Measurements from ENCODE around the gene SUFU. TPM values are rescaled to one million over a fixed set of nuclear protein-coding genes. Genes with fewer than 3 reads are reported as not detected.

The SUFU gene
- total and polyA plus RNA-seq, 2 of the 13 experiments (the other 11 are each of a cell fraction or from before 2014, with no cell fraction given): 2.9 to 5.5 TPM

DNA sequence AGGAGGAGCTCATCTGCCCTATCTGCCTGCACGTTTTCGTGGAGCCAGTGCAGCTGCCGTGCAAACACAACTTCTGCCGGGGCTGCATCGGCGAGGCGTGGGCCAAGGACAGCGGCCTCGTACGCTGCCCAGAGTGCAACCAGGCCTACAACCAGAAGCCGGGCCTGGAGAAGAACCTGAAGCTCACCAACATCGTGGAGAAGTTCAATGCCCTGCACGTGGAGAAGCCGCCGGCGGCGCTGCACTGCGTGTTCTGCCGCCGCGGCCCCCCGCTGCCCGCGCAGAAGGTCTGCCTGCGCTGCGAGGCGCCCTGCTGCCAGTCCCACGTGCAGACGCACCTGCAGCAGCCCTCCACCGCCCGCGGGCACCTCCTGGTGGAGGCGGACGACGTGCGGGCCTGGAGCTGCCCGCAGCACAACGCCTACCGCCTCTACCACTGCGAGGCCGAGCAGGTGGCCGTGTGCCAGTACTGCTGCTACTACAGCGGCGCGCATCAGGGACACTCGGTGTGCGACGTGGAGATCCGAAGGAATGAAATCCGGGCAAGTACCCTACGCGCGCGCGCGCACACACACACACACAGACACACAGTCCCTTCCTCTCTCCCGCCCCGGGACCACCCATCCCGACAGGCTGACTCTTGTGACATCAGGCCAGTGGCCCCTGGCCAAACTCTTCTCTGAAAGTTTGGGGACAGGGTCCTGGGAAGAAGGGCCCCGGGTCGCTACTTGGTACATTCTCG, 141.0 kb downstream of the SUFU start (continued):
- TF ChIP-seq CHD2 (IDR thresholded peaks at IDR 0.05; ENCODE audit: low read depth, low read length) (no peak), AKAP8 (CRISPR knock-in tag; IDR thresholded peaks at IDR 0.05) (no peak), ZNF343 (CRISPR knock-in tag; IDR thresholded peaks at IDR 0.05) (peak; percentile 98), SMAD1 (CRISPR knock-in tag; IDR thresholded peaks at IDR 0.05; ENCODE audit: borderline replicate concordance, low read depth) (0 out of 2 replicates have a peak, but pooled peaks have one; percentile 17), RFX5 (IDR thresholded peaks at IDR 0.05; ENCODE audit: low read depth, low read length) (no peak), KLF6 (CRISPR knock-in tag; IDR thresholded peaks at IDR 0.05) (peak; percentile 39; the same call in 1 of the 2 replicates), RFX1 (IDR thresholded peaks at IDR 0.05) (no peak), ZNF777 (CRISPR knock-in tag; IDR thresholded peaks at IDR 0.05) (peak; percentile 0), ZKSCAN5 (CRISPR knock-in tag; IDR thresholded peaks at IDR 0.05) (no peak), ZNF382 (CRISPR knock-in tag; IDR thresholded peaks at IDR 0.05; ENCODE audit: borderline replicate concordance) (no peak), KLF9 (CRISPR knock-in tag; IDR thresholded peaks at IDR 0.05; ENCODE audit: low read depth) (no peak), RORA (CRISPR knock-in tag; IDR thresholded peaks at IDR 0.05) (no peak), ZSCAN21 (CRISPR knock-in tag; IDR thresholded peaks at IDR 0.05; ENCODE audit: borderline replicate concordance) (peak; percentile 93; the same call in 1 of the 2 replicates), ZFX (CRISPR knock-in tag; IDR thresholded peaks at IDR 0.05; ENCODE audit: low read depth) (peak; percentile 91), HOXA3 (CRISPR knock-in tag; IDR thresholded peaks at IDR 0.05) (peak; percentile 69; the same call in 1 of the 2 replicates), YY1 (IDR thresholded peaks at IDR 0.05; ENCODE audit: insufficient read depth, insufficient replicate concordance, low read depth, low read length) (peak; percentile 29), KAT8 (CRISPR knock-in tag; IDR thresholded peaks at IDR 0.05) (no peak), ZFP36 (IDR thresholded peaks at IDR 0.05; ENCODE audit: borderline replicate concordance, low read depth, low read length, partially characterized antibody) (no peak), SOX6 (IDR thresholded peaks at IDR 0.05) (no peak), SOX6 (CRISPR knock-in tag; IDR thresholded peaks at IDR 0.05) (peak; percentile 47; the same call in 1 of the 2 replicates), ZNF264 (CRISPR knock-in tag; IDR thresholded peaks at IDR 0.05) (no peak; the same call in 1 of the 2 replicates), ZSCAN25 (CRISPR knock-in tag; IDR thresholded peaks at IDR 0.05) (peak; percentile 91), CHCHD3 (CRISPR knock-in tag; IDR thresholded peaks at IDR 0.05) (peak; percentile 81; the same call in 1 of the 2 replicates)
- TF ChIP-seq, protein P1, sequence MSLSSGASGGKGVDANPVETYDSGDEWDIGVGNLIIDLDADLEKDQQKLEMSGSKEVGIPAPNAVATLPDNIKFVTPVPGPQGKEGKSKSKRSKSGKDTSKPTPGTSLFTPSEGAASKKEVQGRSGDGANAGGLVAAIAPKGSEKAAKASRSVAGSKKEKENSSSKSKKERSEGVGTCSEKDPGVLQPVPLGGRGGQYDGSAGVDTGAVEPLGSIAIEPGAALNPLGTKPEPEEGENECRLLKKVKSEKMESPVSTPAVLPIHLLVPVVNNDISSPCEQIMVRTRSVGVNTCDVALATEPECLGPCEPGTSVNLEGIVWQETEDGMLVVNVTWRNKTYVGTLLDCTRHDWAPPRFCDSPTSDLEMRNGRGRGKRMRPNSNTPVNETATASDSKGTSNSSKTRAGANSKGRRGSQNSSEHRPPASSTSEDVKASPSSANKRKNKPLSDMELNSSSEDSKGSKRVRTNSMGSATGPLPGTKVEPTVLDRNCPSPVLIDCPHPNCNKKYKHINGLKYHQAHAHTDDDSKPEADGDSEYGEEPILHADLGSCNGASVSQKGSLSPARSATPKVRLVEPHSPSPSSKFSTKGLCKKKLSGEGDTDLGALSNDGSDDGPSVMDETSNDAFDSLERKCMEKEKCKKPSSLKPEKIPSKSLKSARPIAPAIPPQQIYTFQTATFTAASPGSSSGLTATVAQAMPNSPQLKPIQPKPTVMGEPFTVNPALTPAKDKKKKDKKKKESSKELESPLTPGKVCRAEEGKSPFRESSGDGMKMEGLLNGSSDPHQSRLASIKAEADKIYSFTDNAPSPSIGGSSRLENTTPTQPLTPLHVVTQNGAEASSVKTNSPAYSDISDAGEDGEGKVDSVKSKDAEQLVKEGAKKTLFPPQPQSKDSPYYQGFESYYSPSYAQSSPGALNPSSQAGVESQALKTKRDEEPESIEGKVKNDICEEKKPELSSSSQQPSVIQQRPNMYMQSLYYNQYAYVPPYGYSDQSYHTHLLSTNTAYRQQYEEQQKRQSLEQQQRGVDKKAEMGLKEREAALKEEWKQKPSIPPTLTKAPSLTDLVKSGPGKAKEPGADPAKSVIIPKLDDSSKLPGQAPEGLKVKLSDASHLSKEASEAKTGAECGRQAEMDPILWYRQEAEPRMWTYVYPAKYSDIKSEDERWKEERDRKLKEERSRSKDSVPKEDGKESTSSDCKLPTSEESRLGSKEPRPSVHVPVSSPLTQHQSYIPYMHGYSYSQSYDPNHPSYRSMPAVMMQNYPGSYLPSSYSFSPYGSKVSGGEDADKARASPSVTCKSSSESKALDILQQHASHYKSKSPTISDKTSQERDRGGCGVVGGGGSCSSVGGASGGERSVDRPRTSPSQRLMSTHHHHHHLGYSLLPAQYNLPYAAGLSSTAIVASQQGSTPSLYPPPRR (CRISPR knock-in tag; IDR thresholded peaks at IDR 0.05; ENCODE audit: borderline replicate concordance): peak; percentile 64; the same call in 1 of the 2 replicates
- TF ChIP-seq, protein P2, sequence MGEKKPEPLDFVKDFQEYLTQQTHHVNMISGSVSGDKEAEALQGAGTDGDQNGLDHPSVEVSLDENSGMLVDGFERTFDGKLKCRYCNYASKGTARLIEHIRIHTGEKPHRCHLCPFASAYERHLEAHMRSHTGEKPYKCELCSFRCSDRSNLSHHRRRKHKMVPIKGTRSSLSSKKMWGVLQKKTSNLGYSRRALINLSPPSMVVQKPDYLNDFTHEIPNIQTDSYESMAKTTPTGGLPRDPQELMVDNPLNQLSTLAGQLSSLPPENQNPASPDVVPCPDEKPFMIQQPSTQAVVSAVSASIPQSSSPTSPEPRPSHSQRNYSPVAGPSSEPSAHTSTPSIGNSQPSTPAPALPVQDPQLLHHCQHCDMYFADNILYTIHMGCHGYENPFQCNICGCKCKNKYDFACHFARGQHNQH (CRISPR knock-in tag; IDR thresholded peaks at IDR 0.05): peak; percentile 48; the same call in 1 of the 2 replicates
- TF ChIP-seq, protein P3, sequence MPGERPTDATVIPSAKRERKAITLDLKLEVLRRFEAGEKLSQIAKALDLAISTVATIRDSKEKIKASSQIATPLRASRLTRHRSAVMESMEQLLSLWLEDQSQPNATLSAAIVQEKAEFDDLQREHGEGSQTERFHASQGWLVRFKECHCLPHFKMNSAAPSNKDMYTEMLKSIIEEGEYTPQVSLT (CRISPR knock-in tag; IDR thresholded peaks at IDR 0.05; ENCODE audit: borderline replicate concordance, low read depth): peak; percentile 42; the same call in 1 of the 2 replicates

Measured in HepG2 (cell line).